Common myeloid progenitor, CD34-positive (primary cell): ENCODE results near the gene RYR2.

ENCODE experiments used
- CTCF ChIA-PET: fragments of 350-600 bp; sonication (Branson Sonifier 250); formaldehyde crosslinking; loops from one replicate; lab custom pipeline; 2021; ENCODE audit warnings: antibody characterized with exemption; lab: Charles Lee
- POLR2A ChIA-PET: fragments of 350-600 bp; sonication (Branson Sonifier 250); formaldehyde crosslinking; loops from one replicate; lab custom pipeline; 2021; ENCODE audit warnings: antibody characterized with exemption; lab: Charles Lee
- DNase-seq, 3 donors: peaks; one replicate each; pipeline versions ENCODE4 v3.0.0 to v3.0.0-alpha.2; 2013
- H3K27ac ChIP-seq, 2 experiments: 1 replicate in 1 of 2; 2 replicates in 1 of 2; pipeline ENCODE4 v1.7.0; 2013; ENCODE audit warnings: inconsistent platforms in 2 of 2, low read length in 2 of 2, mild to moderate bottlenecking in 2 of 2, low read depth in 1 of 2, moderate library complexity in 1 of 2; ENCODE audit not compliant: severe bottlenecking in 2 of 2, insufficient read depth in 1 of 2, poor library complexity in 1 of 2
- H3K27me3 ChIP-seq, 5 experiments: replicated peaks in 2 of 5; 1 replicate in 3 of 5; 2 replicates in 2 of 5; pipeline versions ENCODE4 v1.6.1 to v1.7.0; 2013; ENCODE audit warnings: low read length in 4 of 5, mild to moderate bottlenecking in 2 of 5, moderate library complexity in 2 of 5, inconsistent platforms in 1 of 5; ENCODE audit not compliant: insufficient read depth in 5 of 5, control insufficient read depth in 4 of 5
- H3K36me3 ChIP-seq, 4 experiments: 1 replicate in 2 of 4; 2 replicates in 2 of 4; pipeline versions ENCODE4 v1.6.1 to v1.7.0; 2013; ENCODE audit warnings: low read length in 3 of 4, control low read depth in 1 of 4, mild to moderate bottlenecking in 1 of 4; ENCODE audit not compliant: control insufficient read depth in 4 of 4, insufficient read depth in 4 of 4
- H3K4me1 ChIP-seq, 4 experiments: 1 replicate in 3 of 4; 2 replicates in 1 of 4; pipeline versions ENCODE4 v1.6.1 to v1.7.1; 2013; ENCODE audit warnings: low read length in 3 of 4, mild to moderate bottlenecking in 3 of 4, control low read depth in 1 of 4, inconsistent platforms in 1 of 4, moderate library complexity in 1 of 4; ENCODE audit not compliant: control insufficient read depth in 4 of 4, insufficient read depth in 4 of 4; ENCODE audit errors: control extremely low read depth in 1 of 4
- H3K4me3 ChIP-seq, 7 experiments: 1 replicate in 4 of 7; 2 replicates in 3 of 7; pipeline versions ENCODE4 v1.5.1 to v1.7.0; 2013; ENCODE audit warnings: mild to moderate bottlenecking in 7 of 7, low read length in 6 of 7, moderate library complexity in 6 of 7, inconsistent platforms in 2 of 7, low read depth in 2 of 7, control low read depth in 1 of 7; ENCODE audit not compliant: insufficient read depth in 4 of 7, control insufficient read depth in 1 of 7; ENCODE audit errors: extremely low read depth in 1 of 7
- H3K9me3 ChIP-seq, 5 experiments: 1 replicate in 4 of 5; 2 replicates in 1 of 5; pipeline versions ENCODE4 v1.6.1 to v1.7.1; 2013; ENCODE audit warnings: low read length in 4 of 5, mild to moderate bottlenecking in 2 of 5, inconsistent platforms in 1 of 5, low read depth in 1 of 5, moderate library complexity in 1 of 5; ENCODE audit not compliant: control insufficient read depth in 4 of 5, insufficient read depth in 2 of 5; ENCODE audit errors: control extremely low read depth in 1 of 5
- WGBS: methylation state at CpG from one replicate; pipeline ENCODE4 v1.1.5; 2013; ENCODE audit not compliant: insufficient coverage; 5-methylcytosine and 5-hydroxymethylcytosine counted together

RYR2 gene

DNA sequence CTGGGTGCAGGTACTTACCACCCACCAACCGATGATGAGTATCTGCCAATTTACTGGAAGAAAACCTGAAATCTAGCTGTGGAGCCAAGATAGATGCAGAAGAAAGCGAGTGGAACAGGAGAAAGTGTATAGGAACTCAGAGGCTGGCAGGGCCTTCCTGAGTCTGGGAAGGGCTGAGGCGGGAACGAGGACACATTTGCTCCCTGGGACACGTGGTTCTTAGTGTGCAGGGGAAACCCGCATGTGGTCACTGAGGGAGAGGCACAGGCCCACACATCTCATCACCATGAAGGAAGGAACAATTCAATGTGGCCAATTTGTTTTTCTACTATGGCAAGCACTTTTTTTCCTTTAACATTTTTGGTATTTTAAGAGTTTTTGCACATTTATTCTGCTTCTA is 8.2 kb downstream of the RYR2 start:
- H3K36me3 ChIP-seq, result no peaks in the 10 kb centered on the region
- H3K27ac ChIP-seq, result no peak overlapping the region
- 85% methylated on average over 6 of the region's 6 CpGs for WGBS
- peaks cover 0 to 33% (median 8%) of the 10 kb centered on the region in 5 experiments for H3K27me3 ChIP-seq
- no peaks in the 10 kb centered on the region for H3K9me3 ChIP-seq
- no peak overlapping the region for H3K4me3 ChIP-seq
- no peak for DNase-seq
- ChIA-PET CTCF (no interaction called here), POLR2A (no interaction called here)
- no peaks in the 10 kb centered on the region for H3K4me1 ChIP-seq

DNA sequence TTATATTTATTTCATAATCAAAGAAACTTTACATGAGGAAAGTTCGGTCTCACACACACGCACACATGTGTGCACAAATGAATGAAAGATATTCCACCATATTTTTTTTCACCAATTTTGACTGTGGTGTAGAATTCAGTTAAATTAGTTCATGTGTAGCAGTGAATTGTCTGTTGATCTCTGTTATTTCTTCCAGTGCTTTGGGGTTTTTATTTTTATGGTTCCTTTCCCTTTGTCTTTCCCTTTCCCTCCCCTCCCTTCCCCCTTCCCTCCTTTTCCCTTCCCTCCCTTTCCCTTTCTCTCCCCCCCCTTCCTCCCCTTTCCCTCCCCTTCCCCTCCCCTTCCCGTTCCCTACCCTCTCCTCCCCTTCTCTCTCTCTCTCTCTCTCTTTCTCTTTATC is 8.9 kb downstream of the RYR2 start:
- no peaks in the 10 kb centered on the region for H3K36me3 ChIP-seq

DNA sequence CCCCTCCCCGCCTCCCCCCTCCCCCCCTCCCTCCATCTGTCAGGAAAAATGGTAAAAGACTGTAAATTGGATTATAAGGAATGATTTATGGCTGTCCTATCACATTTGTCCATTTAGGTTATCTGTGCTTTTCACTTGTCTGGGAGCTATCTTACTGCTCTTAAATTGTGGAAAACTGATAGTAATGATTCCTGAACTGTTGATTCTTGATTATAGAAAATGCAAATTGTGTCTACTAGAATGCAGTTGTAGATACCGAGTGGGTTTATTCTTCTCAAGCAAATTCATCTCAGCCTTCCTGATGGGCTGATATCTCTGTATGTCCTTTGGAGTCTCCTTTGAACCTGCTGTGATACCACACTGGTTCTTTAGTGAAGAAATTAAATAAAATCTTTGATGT is 12.3 kb downstream of the RYR2 start:
- Histone ChIP-seq H3K36me3 (no peaks in the 10 kb centered on the region), H3K27ac (no peak overlapping the region), H3K4me3 (no peak overlapping the region), H3K9me3 (no peaks in the 10 kb centered on the region), H3K27me3 (peaks cover 0 to 18% (median 0%) of the 10 kb centered on the region in 5 experiments), H3K4me1 (no peaks in the 10 kb centered on the region)
- DNase-seq, result no peak
- POLR2A ChIA-PET, result no interaction called here
- CTCF ChIA-PET, result no interaction called here
- WGBS, result 100% methylated on average over 1 of the region's 2 CpGs

More for the DNA sequence above, 8.9 kb downstream of the RYR2 start:
- DNase-seq, result no peak
- POLR2A ChIA-PET, result no interaction called here
- no peaks in the 10 kb centered on the region for H3K4me1 ChIP-seq
- WGBS, result no CpG with 5 or more reads among the region's 3 CpGs
- H3K9me3 ChIP-seq, result no peaks in the 10 kb centered on the region
- H3K27me3 ChIP-seq, result peaks cover 0 to 26% (median 6%) of the 10 kb centered on the region in 5 experiments
- H3K4me3 ChIP-seq, result no peak overlapping the region
- CTCF ChIA-PET, result no interaction called here
- no peak overlapping the region for H3K27ac ChIP-seq

DNA sequence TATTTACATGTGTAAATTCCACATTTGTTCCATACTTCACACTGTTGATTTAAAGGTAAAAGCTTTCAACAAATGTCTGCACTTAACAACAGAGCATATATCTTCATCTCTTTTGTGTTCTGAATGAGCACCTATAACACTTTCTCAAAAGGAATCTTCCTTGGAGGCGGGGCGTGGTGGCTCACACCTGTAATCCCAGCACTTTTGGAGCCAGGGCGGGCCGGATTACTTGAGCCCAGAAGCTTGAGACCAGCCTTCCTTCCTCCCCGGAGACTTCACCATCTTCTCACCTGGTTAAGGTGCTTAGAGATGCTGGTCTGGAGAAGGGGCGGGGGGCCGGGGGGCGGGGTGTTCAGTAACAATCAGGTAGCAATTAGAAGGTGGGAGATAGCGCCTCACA is 16.5 kb downstream of the RYR2 start:
- 80% methylated on average over 2 of the region's 9 CpGs for WGBS
- Histone ChIP-seq H3K27ac (no peak overlapping the region), H3K4me3 (no peak overlapping the region), H3K4me1 (no peaks in the 10 kb centered on the region), H3K36me3 (no peaks in the 10 kb centered on the region), H3K9me3 (peaks cover 0 to 3% (median 0%) of the 10 kb centered on the region in 5 experiments), H3K27me3 (peaks cover 0 to 8% (median 0%) of the 10 kb centered on the region in 5 experiments)
- POLR2A ChIA-PET, result no interaction called here
- no peak for DNase-seq
- CTCF ChIA-PET, result no interaction called here

DNA sequence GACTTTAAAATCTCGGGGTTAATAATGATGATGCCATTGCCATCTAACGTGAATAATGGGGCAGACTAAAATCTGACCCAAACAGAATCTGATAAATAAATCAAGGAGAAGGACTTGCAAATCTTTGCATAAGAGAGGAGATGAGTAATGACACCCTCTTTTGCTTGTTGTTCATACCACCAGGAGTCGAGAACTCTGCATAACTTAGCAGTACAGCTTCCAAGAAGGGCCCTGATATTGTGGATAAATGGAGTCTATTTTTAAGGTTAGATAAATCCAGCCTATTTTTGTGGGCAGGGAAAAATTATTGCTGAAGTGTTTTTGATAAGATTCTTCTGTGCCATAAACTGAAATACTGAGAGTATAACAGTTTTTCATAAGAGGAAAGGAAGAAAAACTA is 17.3 kb downstream of the RYR2 start:
- no peaks in the 10 kb centered on the region for H3K4me1 ChIP-seq
- peaks cover 0 to 5% (median 0%) of the 10 kb centered on the region in 5 experiments for H3K27me3 ChIP-seq
- 84% methylated on average over 3 of the region's 3 CpGs for whole genome bisulfite sequencing
- DNase-seq, result no peak
- peaks cover 0 to 3% (median 0%) of the 10 kb centered on the region in 5 experiments for H3K9me3 ChIP-seq
- POLR2A ChIA-PET, result no interaction called here
- H3K27ac ChIP-seq, result no peak overlapping the region
- H3K4me3 ChIP-seq, result no peak overlapping the region
- CTCF ChIA-PET, result no interaction called here
- H3K36me3 ChIP-seq, result no peaks in the 10 kb centered on the region

DNA sequence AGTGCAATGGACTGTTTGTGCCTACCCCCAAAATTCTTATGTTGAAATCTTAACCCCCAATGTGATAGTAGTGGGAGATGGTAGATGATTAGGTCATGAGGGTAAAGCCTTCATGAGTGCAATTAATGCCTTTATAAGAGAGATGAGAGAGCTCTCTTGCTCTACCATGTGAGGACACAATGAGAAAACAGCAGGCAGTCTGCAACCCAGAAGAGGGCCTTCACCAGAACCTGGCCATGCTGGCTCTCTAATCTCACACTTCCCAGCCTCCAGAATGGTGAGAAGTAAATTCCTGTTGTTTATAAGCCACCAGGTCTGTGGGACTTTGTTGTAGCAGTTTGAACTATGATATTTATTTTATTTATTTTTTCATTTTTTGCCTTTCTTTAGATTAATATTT is 21.0 kb downstream of the RYR2 start:
- H3K27me3 ChIP-seq, result peaks cover 0 to 2% (median 0%) of the 10 kb centered on the region in 5 experiments
- H3K9me3 ChIP-seq, result peaks cover 0 to 3% (median 0%) of the 10 kb centered on the region in 5 experiments
- DNase-seq, result no peak
- no peaks in the 10 kb centered on the region for H3K4me1 ChIP-seq
- CTCF ChIA-PET, result interaction anchor here (0.6 kb wide), 1 partner anchor 24 kb away, joined by 3 read pairs; no protein-coding TSS in a partner anchor
- POLR2A ChIA-PET, result no interaction called here
- no peak overlapping the region for H3K27ac ChIP-seq
- H3K36me3 ChIP-seq, result no peaks in the 10 kb centered on the region
- no peak overlapping the region for H3K4me3 ChIP-seq

DNA sequence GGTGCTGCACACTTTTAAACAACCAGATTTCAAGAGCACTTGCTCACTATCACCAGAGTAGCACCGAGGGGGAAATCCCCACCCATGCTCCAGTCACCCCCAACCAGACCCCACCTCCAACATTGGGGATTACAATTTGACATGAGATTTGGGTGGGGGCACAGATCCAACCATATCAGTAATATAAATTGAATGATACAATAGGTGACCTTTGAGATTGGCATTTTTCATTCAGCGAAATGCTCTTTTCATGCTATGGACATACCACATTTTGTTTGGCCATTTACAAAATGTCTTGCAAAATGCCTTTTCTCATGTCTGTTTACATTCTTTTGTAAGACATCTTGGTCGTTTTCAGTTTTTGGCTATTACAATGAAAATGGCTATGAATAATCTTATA is 23.9 kb downstream of the RYR2 start:
- ChIA-PET POLR2A (no interaction called here), CTCF (no interaction called here)
- H3K4me1 ChIP-seq, result no peaks in the 10 kb centered on the region
- no peak overlapping the region for H3K27ac ChIP-seq
- no peak overlapping the region for H3K4me3 ChIP-seq
- H3K36me3 ChIP-seq, result no peaks in the 10 kb centered on the region
- H3K9me3 ChIP-seq, result peaks cover 0 to 3% (median 0%) of the 10 kb centered on the region in 5 experiments
- H3K27me3 ChIP-seq, result peaks cover 0 to 2% (median 0%) of the 10 kb centered on the region in 5 experiments
- no peak for DNase-seq
- no CpG with 5 or more reads among the region's 3 CpGs for WGBS
